Endothelial cell of umbilical vein (primary cell): Measurements from ENCODE around the gene SAP30. TPM values are rescaled to one million over a fixed set of nuclear protein-coding genes. Genes with fewer than 3 reads are reported as not detected.
A peak's percentile ranks its signal among the peaks of the same experiment; 100 is the strongest.

Source experiments
- BruUV-seq: library from RNA; stranded (reverse); fragments of 400-500 nt; replicated peaks from 2 replicates; lab custom pipeline; 2021; lab: Mats Ljungman, UMichigan
- CTCF ChIA-PET: fragments of 300-600, 350-600 bp; sonication (Branson Sonifier 250); formaldehyde crosslinking; loops from one replicate; lab custom pipeline; 2021; ENCODE audit warnings: antibody characterized with exemption, inconsistent platforms; lab: Charles Lee
- POLR2A ChIA-PET: fragments of 300-600, 350-600 bp; sonication (Branson Sonifier 250); formaldehyde crosslinking; loops from one replicate; lab custom pipeline; 2021; ENCODE audit warnings: antibody characterized with exemption, inconsistent platforms; lab: Charles Lee
- DNase-seq: peaks from one replicate; pipeline ENCODE4 v3.0.0-alpha.2; 2011; ENCODE audit warnings: low read depth, low spot score
- FAIRE-seq: peaks from 2 replicates; lab custom pipeline; 2011; peaks lifted over from hg19 to GRCh38; lab: Jason Lieb, UNC
- H2AFZ ChIP-seq: 2 replicates; pipeline ENCODE4 v1.6.0; 2012; ENCODE audit warnings: low read depth, low read length, control low read depth, inconsistent platforms
- H3K27ac ChIP-seq: 2 replicates; pipeline ENCODE4 v1.5.1; 2011; ENCODE audit warnings: low read depth, mild to moderate bottlenecking, control low read depth, low read length, moderate library complexity; ENCODE audit not compliant: insufficient read depth
- H3K27me3 ChIP-seq, 2 experiments: 2 replicates each; pipeline versions ENCODE4 v1.6.0 to v1.6.1; 2011; ENCODE audit warnings: low read length in 2 of 2, mixed read lengths in 1 of 2; ENCODE audit not compliant: control insufficient read depth in 2 of 2, insufficient read depth in 2 of 2
- H3K36me3 ChIP-seq, 2 experiments: 2 replicates in 1 of 2; 3 replicates in 1 of 2; pipeline ENCODE4 v1.5.1; 2011; ENCODE audit warnings: low read length in 2 of 2, mild to moderate bottlenecking in 1 of 2, moderate library complexity in 1 of 2; ENCODE audit not compliant: control insufficient read depth in 2 of 2, insufficient read depth in 2 of 2; ENCODE audit errors: extremely low read depth in 1 of 2
- H3K4me1 ChIP-seq: 3 replicates; pipeline ENCODE4 v1.5.1; 2011; ENCODE audit warnings: mild to moderate bottlenecking, low read length; ENCODE audit not compliant: control insufficient read depth, insufficient read depth; ENCODE audit errors: extremely low read depth
- H3K4me2 ChIP-seq: 2 replicates; pipeline ENCODE4 v1.6.1; 2011; ENCODE audit warnings: low read length, control low read depth, mixed read lengths; ENCODE audit not compliant: insufficient read depth
- H3K4me3 ChIP-seq, 3 experiments: fragments of 200-600 bp in 1 of 3; sonication (generic), shearing (Covaris generic) in 1 of 3; replicated peaks in 1 of 3; 2 replicates each; pipeline ENCODE4 v1.5.1; 2011 to 2016; ENCODE audit warnings: control low read depth in 3 of 3, low read length in 3 of 3, mild to moderate bottlenecking in 2 of 3, inconsistent platforms in 1 of 3, low read depth in 1 of 3, moderate library complexity in 1 of 3; ENCODE audit not compliant: insufficient read depth in 1 of 3
- H3K79me2 ChIP-seq: 2 replicates; pipeline ENCODE4 v1.6.0; 2012; ENCODE audit warnings: low read length, inconsistent platforms; ENCODE audit not compliant: control insufficient read depth, insufficient read depth
- H3K9ac ChIP-seq: replicated peaks from 2 replicates; pipeline ENCODE3; 2011; ENCODE audit warnings: low read length, control low read depth; ENCODE audit not compliant: insufficient read depth; ENCODE audit errors: extremely low read depth
- H3K9me1 ChIP-seq: replicated peaks from 3 replicates; pipeline ENCODE4 v1.6.0; 2011; ENCODE audit warnings: mild to moderate bottlenecking, low read length; ENCODE audit not compliant: control insufficient read depth, insufficient read depth; ENCODE audit errors: extremely low read depth
- H3K9me3 ChIP-seq: replicated peaks from 2 replicates; pipeline ENCODE4 v1.5.1; 2012; ENCODE audit warnings: low read length, inconsistent platforms; ENCODE audit not compliant: control insufficient read depth, insufficient read depth
- H4K20me1 ChIP-seq: replicated peaks from 2 replicates; pipeline ENCODE3; 2011; ENCODE audit warnings: mild to moderate bottlenecking, low read length; ENCODE audit not compliant: control insufficient read depth, insufficient read depth; ENCODE audit errors: extremely low read depth
- CTCF ChIP-seq, 2 donors: IDR thresholded peaks; 1 replicate in 1 of 2; 2 replicates in 1 of 2; pipeline ENCODE4 v1.5.1; 2011; ENCODE audit warnings: low read length in 2 of 2, mild to moderate bottlenecking in 2 of 2, moderate library complexity in 2 of 2, control low read depth in 1 of 2, inconsistent platforms in 1 of 2, low read depth in 1 of 2; ENCODE audit not compliant: insufficient read depth in 1 of 2; ENCODE audit errors: extremely low read depth in 1 of 2
- EZH2 ChIP-seq: IDR thresholded peaks from 2 replicates; pipeline ENCODE4 v1.6.1; 2012; ENCODE audit warnings: borderline replicate concordance, low read depth, mild to moderate bottlenecking, moderate library complexity, low read length, inconsistent platforms; ENCODE audit not compliant: severe bottlenecking
- FOS ChIP-seq: IDR thresholded peaks from 2 replicates; pipeline ENCODE4 v1.6.1; 2011; ENCODE audit warnings: mild to moderate bottlenecking, low read length, moderate library complexity, borderline replicate concordance; ENCODE audit not compliant: insufficient read depth
- GATA2 ChIP-seq: IDR thresholded peaks from 2 replicates; pipeline ENCODE4 v1.7.0; 2011; ENCODE audit warnings: low read depth, mild to moderate bottlenecking, moderate library complexity, mixed read lengths, low read length; ENCODE audit not compliant: insufficient read length, insufficient read depth
- JUN ChIP-seq: IDR thresholded peaks from 2 replicates; pipeline ENCODE4 v1.6.1; 2011; ENCODE audit warnings: borderline replicate concordance, low read depth; ENCODE audit not compliant: insufficient read length, insufficient read depth
- MAX ChIP-seq: IDR thresholded peaks from 2 replicates; pipeline ENCODE4 v1.6.1; 2011; ENCODE audit not compliant: insufficient read depth, insufficient read length
- MYC ChIP-seq: IDR thresholded peaks from one replicate; pipeline ENCODE4 v1.6.1; 2011; ENCODE audit warnings: mild to moderate bottlenecking, low read depth, low read length
- POLR2A ChIP-seq: IDR thresholded peaks from 2 replicates; pipeline ENCODE4 v1.6.1; 2012; ENCODE audit warnings: low read depth, mild to moderate bottlenecking, control low read depth, low read length
- dilution Hi-C: fragments of 300-500 bp; cut with MboI; formaldehyde crosslinking; loops from one replicate; pipeline ENCODE4 v1.15.0; 2019; ENCODE audit warnings: low sequenced_read_pairs; ENCODE audit not compliant: extremely low pct_ligation_motif_present
- intact Hi-C: fragments of 100-400 bp; cut with micrococcal nuclease; formaldehyde crosslinking; loops from one replicate; pipeline ENCODE4 v1.10.0; 2022
- polyA plus RNA-seq, 4 experiments: library from polyadenylated mRNA; depleted of rRNA in 3 of 4; stranded (reverse) in 3 of 4; unstranded in 1 of 4; fragments of >200 nt; gene quantifications; 2 replicates each; pipeline versions ENCODE4 v1.2.1 to v1.2.3, GENCODE V29; 2011 to 2012; ENCODE audit warnings: missing spikeins in 1 of 4
- total RNA-seq: library from RNA; stranded (reverse); gene quantifications from 2 replicates; pipeline ENCODE4 v1.2.3, GENCODE V29; 2021

SAP30 gene
- total and polyA plus RNA-seq, 2 donors (not counting 3 experiments of a cell fraction or from before 2014, with no cell fraction given) = 9.9 to 23.8 TPM

- TF ChIP-seq MYC = no peak
- no peak for TF ChIP-seq MAX
- TF ChIP-seq GATA2 = no peak
- TF ChIP-seq FOS = no peak
- no peak for TF ChIP-seq EZH2
- no peak for TF ChIP-seq JUN
- TF ChIP-seq POLR2A = no peak
- TF ChIP-seq CTCF (IDR thresholded peaks at IDR 0.05; ENCODE audit: extremely low read depth in 1 of 2, insufficient read depth in 1 of 2, low read depth in 1 of 2, low read length in 2 of 2) = no peak
- ChIA-PET CTCF (interaction anchor here (0.6 to 4.6 kb wide), 11 partner anchors 9 to 400 kb away, joined by 3 to 58 read pairs (median 4); no protein-coding TSS in a partner anchor), POLR2A (interaction anchor here (1.2 to 1.9 kb wide), 3 partner anchors 42 to 79 kb away, joined by 4 to 8 read pairs (median 7); partner anchors contain the start of genes HMGB2 and SAP30)
- Histone ChIP-seq H3K9me3 (no peaks in the 10 kb centered on the region), H4K20me1 (no peaks in the 10 kb centered on the region), H3K79me2 (no peaks in the 10 kb centered on the region), H3K4me2 (peak overlapping the region; percentile 9), H2AFZ (no peak overlapping the region), H3K27me3 (no peaks in the 10 kb centered on the region), H3K9ac (no peak overlapping the region), H3K27ac (no peak overlapping the region), H3K4me1 (peaks cover 24% of the 10 kb centered on the region), H3K36me3 (no peaks in the 10 kb centered on the region), H3K4me3 (no peak overlapping the region), H3K9me1 (no peaks in the 10 kb centered on the region)
- FAIRE-seq = peak; percentile 74
- intact Hi-C loops (loop anchor here (1.0 to 10.0 kb wide), 5 partner anchors 41 to 399 kb away; partner anchors contain the start of gene HMGB2), dilution Hi-C loops (no loop called here)
- BruUV-seq = no TSS peak
- peak; percentile 68 for DNase-seq
These were observed 42.3 kb downstream of the SAP30 start for GRCh38 chr4:173413036-173413435.
